GM23248 (cell line): ENCODE results near the gene LPAR1.

Source experiments
- EZH2 ChIP-seq: fragments of 200-600 bp; sonication (generic); IDR thresholded peaks from 2 replicates; pipeline ENCODE4 v1.6.1; 2018; ENCODE audit warnings: antibody characterized with exemption, mild to moderate bottlenecking; ENCODE audit not compliant: insufficient read depth, poor library complexity, severe bottlenecking
- EZH2phosphoT487 ChIP-seq: fragments of 200-600 bp; sonication (generic); IDR thresholded peaks from 2 replicates; pipeline ENCODE4 v1.6.1; 2018; ENCODE audit warnings: antibody characterized with exemption, moderate library complexity, mild to moderate bottlenecking, low read depth; ENCODE audit not compliant: insufficient read depth

DNA sequence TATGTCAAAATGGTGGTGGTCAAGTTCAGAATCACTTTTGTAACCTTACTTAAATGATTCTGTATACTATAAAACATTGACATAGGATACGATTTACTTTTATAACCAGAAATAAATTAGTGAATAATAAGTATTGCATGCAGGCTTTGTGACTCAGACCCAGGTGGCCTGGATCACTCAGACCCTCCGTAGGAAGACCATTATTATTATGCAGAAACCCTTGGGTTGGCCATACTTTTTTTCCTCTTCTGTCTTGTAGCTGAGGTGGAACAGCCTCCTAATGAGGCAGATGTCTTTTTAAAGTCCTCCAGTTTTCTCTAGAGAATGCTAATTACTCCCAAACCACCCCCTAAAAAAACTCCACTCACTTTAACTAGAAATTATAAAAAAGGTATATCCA, 121.9 kb downstream of the LPAR1 start:
- TF ChIP-seq EZH2 (no peak), EZH2phosphoT487 (no peak)
